ENCODE results near the gene TMEM52. TPM values are rescaled to one million over a fixed set of nuclear protein-coding genes. Genes with fewer than 3 reads are reported as not detected.

TMEM52 gene
- total and polyA plus RNA-seq, 2 of the 8 experiments (the other 6 are each of a cell fraction or from before 2014, with no cell fraction given) = 14.6 to 30.2 TPM

DNA sequence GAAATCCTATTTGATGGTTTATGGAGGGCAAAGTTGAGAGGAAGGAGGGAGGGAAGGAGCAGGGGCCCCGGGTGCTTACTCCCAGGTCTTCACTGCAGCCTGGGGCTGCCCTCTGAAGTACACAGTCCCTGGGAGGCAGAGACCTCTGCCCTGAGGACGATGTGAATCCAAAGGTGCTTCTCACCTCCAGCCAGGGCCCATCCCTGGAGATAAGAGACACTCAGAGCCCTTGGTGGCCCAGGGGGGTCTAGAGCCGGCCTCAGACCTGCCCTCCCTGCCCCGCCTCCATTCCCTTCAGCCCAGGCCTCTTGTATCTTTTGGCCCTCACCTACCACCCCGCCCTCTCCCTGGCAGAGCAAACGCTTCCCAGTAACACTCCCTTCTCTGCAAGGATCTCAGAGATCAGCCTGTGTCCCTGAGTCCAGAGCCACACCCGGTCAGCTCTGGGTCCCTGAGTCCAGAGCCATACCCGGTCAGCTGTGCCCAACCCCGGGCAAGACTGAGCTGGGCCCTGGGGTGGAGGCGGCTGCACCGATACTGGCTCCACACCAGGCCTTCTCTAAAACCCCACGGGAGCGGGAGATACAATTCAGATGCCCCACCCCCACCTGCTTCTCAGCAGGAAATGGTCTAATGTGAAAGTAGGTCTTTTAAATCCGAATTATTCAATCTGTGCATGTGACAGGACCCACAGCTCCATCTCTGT lies 24.6 kb downstream of the TMEM52 start:
- no peak overlapping the region for H2AFZ ChIP-seq (ENCODE audit: low read length)
- no peak for TF ChIP-seq SAP30 (IDR thresholded peaks at IDR 0.05; ENCODE audit: insufficient read depth, insufficient replicate concordance, low read length)
- TF ChIP-seq CBX5 (IDR thresholded peaks at IDR 0.05; ENCODE audit: low read depth, low read length) = no peak
- TF ChIP-seq CTBP2 (IDR thresholded peaks at IDR 0.05; ENCODE audit: borderline replicate concordance, insufficient read depth, insufficient read length, low read length) = no peak
- TF ChIP-seq BRCA1 (IDR thresholded peaks at IDR 0.05; ENCODE audit: low read depth, low read length) = no peak
- no peak for TF ChIP-seq CEBPB (IDR thresholded peaks at IDR 0.05; ENCODE audit: low read depth, low read length)
- TF ChIP-seq TEAD4 (IDR thresholded peaks at IDR 0.05; ENCODE audit: low read depth, low read length) = no peak
- TF ChIP-seq MAFK (IDR thresholded peaks at IDR 0.05; ENCODE audit: low read depth, low read length) = no peak
- TF ChIP-seq JUN (IDR thresholded peaks at IDR 0.05; ENCODE audit: low read depth, low read length) = no peak
- no peak for TF ChIP-seq NANOG (IDR thresholded peaks at IDR 0.05; ENCODE audit: insufficient read depth, low read depth, low read length, poor library complexity, severe bottlenecking)
- TF ChIP-seq SIX5 (IDR thresholded peaks at IDR 0.05; ENCODE audit: low read depth, low read length) = no peak
- TF ChIP-seq KDM1A (IDR thresholded peaks at IDR 0.05; ENCODE audit: borderline replicate concordance, low read length) = no peak
- TF ChIP-seq TCF12 (IDR thresholded peaks at IDR 0.05; ENCODE audit: low read depth, low read length) = no peak

More for the DNA sequence above, 24.6 kb downstream of the TMEM52 start:
- ChIA-PET CTCF (ENCODE audit: partially characterized antibody) (interaction anchor here (0.6 to 7.0 kb wide), 7 partner anchors 11 to 106 kb away, joined by 3 to 64 read pairs (median 5); no protein-coding TSS in a partner anchor), POLR2A (ENCODE audit: partially characterized antibody) (interaction anchor here (0.6 to 1.7 kb wide), 6 partner anchors 9 to 683 kb away, joined by 3 to 6 read pairs (median 4); no protein-coding TSS in a partner anchor)
- Histone ChIP-seq H3K36me3 (ENCODE audit: control insufficient read depth in 2 of 4, insufficient read depth in 4 of 4, low read length in 3 of 4) (no peaks in the 10 kb centered on the region), H3K27ac (ENCODE audit: low read depth, low read length) (no peak overlapping the region), H4K20me1 (replicated peaks in 1 of 2; ENCODE audit: control insufficient read depth in 1 of 2, insufficient read depth in 2 of 2, low read length in 2 of 2) (peaks cover 0 to 9% of the 10 kb centered on the region in 2 experiments), H3K79me2 (ENCODE audit: control insufficient read depth in 1 of 2, insufficient read depth in 2 of 2, low read length in 2 of 2) (peaks cover 5 to 7% of the 10 kb centered on the region in 2 experiments), H2BK15ac (ENCODE audit: low read length) (no peak overlapping the region), H3K14ac (ENCODE audit: insufficient read length) (no peak overlapping the region), H4K91ac (replicated peaks; ENCODE audit: insufficient read length, low read length) (no peak overlapping the region), H3K4me1 (replicated peaks in 1 of 4; ENCODE audit: control insufficient read depth in 3 of 4, insufficient read depth in 4 of 4, low read length in 3 of 4) (peaks cover 0 to 25% (median 14%) of the 10 kb centered on the region in 4 experiments; a peak in 6 of 7 replicates), H3K79me1 (ENCODE audit: low read depth, low read length) (no peaks in the 10 kb centered on the region; the same call in 1 of the 2 replicates), H2BK5ac (ENCODE audit: low read depth, low read length) (0 out of 2 replicates have a peak overlapping the region, but pooled peaks have one; percentile 1), H3K23ac (ENCODE audit: insufficient read length) (no peak overlapping the region), H2BK120ac (replicated peaks; ENCODE audit: low read depth, low read length) (no peak overlapping the region), H4K5ac (ENCODE audit: insufficient read length, low read depth, low read length) (no peak overlapping the region), H3K9ac (replicated peaks in 1 of 4; ENCODE audit: extremely low read depth in 1 of 4, low read depth in 3 of 4, low read length in 3 of 4) (no peak overlapping the region; a peak in 1 of 7 replicates), H3K4me2 (ENCODE audit: insufficient read depth in 1 of 2, low read depth in 2 of 2, low read length in 2 of 2) (peak overlapping the region; percentile 22 to 25; a peak in 2 of 4 replicates), H3K4ac (replicated peaks; ENCODE audit: insufficient read length, low read depth, low read length) (no peak overlapping the region), H3K18ac (ENCODE audit: extremely low read depth, low read length) (0 out of 2 replicates have a peak overlapping the region, but pooled peaks have one; percentile 11), H3K27me3 (replicated peaks in 1 of 4; ENCODE audit: control insufficient read depth in 3 of 4, extremely low read depth in 1 of 4, insufficient read depth in 3 of 4, low read length in 3 of 4) (no peaks in the 10 kb centered on the region; a peak in 3 of 7 replicates), H4K8ac (ENCODE audit: extremely low read depth, insufficient read depth, low read length) (no peak overlapping the region), H3K9me3 (ENCODE audit: insufficient read depth in 2 of 2, low read depth in 1 of 2, low read length in 1 of 2) (no peaks in the 10 kb centered on the region), H2BK20ac (ENCODE audit: low read length) (no peak overlapping the region), H3K56ac (replicated peaks; ENCODE audit: insufficient read length, low read depth, low read length) (no peak overlapping the region), H3K23me2 (ENCODE audit: low read depth, low read length) (peaks cover 5% of the 10 kb centered on the region; the same call in 1 of the 2 replicates), H2AK5ac (ENCODE audit: low read depth, low read length) (no peak overlapping the region; the same call in 1 of the 2 replicates), H2BK12ac (ENCODE audit: low read depth, low read length) (no peak overlapping the region), H3K4me3 (ENCODE audit: extremely low read depth in 1 of 4, insufficient read depth in 2 of 4, low read depth in 3 of 4, low read length in 4 of 4) (no peak overlapping the region)
- no peak for DNase-seq (ENCODE audit: low read depth in 1 of 2, low spot score in 2 of 2)
- WGBS, 2 experiments (ENCODE audit: extremely low coverage in 1 of 2, insufficient coverage in 1 of 2, insufficient read length in 1 of 2, insufficient replicate concordance in 2 of 2, low coverage in 1 of 2, low lambda C conversion rate in 2 of 2, missing lambda C conversion rate in 1 of 2) = 76% methylated on average over 14 of the region's 14 CpGs; no CpG with 5 or more reads in 1 of the 2 experiments
- FAIRE-seq = no peak

All from H1 (cell line).